Nephron progenitor cell (in vitro differentiated cells): ENCODE results near the gene ZNF414.
A peak's percentile ranks its signal among the peaks of the same experiment; 100 is the strongest.
"Not testable (repeated sequence)": the region's sequence is repeated elsewhere in the genome, so short reads cannot be mapped to it uniquely, and the experiment has no call there.

Experiments used
- DNase-seq: peaks from one replicate; pipeline ENCODE4 v3.0.0; 2021
- H3K27ac Mint-ChIP-seq: 2 replicates; pipeline ENCODE4 v1.8.0; 2021; ENCODE audit warnings: mild to moderate bottlenecking, moderate library complexity, mixed read lengths
- H3K27me3 Mint-ChIP-seq: 2 replicates; pipeline ENCODE4 v1.8.0; 2021; ENCODE audit warnings: mild to moderate bottlenecking, low read depth, mixed read lengths; ENCODE audit not compliant: poor library complexity
- H3K36me3 Mint-ChIP-seq: 2 replicates; pipeline ENCODE4 v1.8.0; 2021; ENCODE audit warnings: low read depth, mixed read lengths
- H3K4me1 Mint-ChIP-seq: 2 replicates; pipeline ENCODE4 v1.8.0; 2021; ENCODE audit warnings: mixed read lengths
- H3K4me3 Mint-ChIP-seq: 2 replicates; pipeline ENCODE4 v1.8.0; 2021; ENCODE audit warnings: mild to moderate bottlenecking, moderate library complexity, mixed read lengths
- H3K9me3 Mint-ChIP-seq: 2 replicates; pipeline ENCODE4 v1.8.0; 2021; ENCODE audit warnings: mild to moderate bottlenecking, moderate library complexity, mixed read lengths
- CTCF ChIP-seq: fragments of 200-600 bp; sonication (generic); IDR thresholded peaks from 2 replicates; pipeline ENCODE4 v1.5.0; 2021; ENCODE audit warnings: antibody characterized with exemption

ZNF414 gene

GRCh38 chr19:8513687-8514504 is at the start of gene ZNF414:
Gene ZNF414, minus strand, starts transcription at chr19:8514167. Its CDS starts 121 bp downstream, at chr19:8514046.
- Mint-ChIP-seq H3K4me1 (peaks cover 36% of the 10 kb centered on the region), H3K27ac (peak within 1 kb of the TSS; percentile 100), H3K27me3 (peaks cover 21% of the 10 kb centered on the region), H3K4me3 (peak within 1 kb of the TSS; percentile 94), H3K9me3 (no peaks in the 10 kb centered on the region), H3K36me3 (no peaks in the 10 kb centered on the region)
- no peak for TF ChIP-seq CTCF
- peak; percentile 99 for DNase-seq

- Mint-ChIP-seq H3K9me3 (no peaks in the 10 kb centered on the region), H3K4me3 (no peak overlapping the region), H3K27me3 (peaks cover 6% of the 10 kb centered on the region), H3K27ac (no peak overlapping the region), H3K4me1 (peaks cover 19% of the 10 kb centered on the region), H3K36me3 (no peaks in the 10 kb centered on the region)
- no peak for TF ChIP-seq CTCF
- no peak for DNase-seq
These were observed 47.3 kb upstream of the ZNF414 start for GRCh38 chr19:8561075-8561764.

DNA sequence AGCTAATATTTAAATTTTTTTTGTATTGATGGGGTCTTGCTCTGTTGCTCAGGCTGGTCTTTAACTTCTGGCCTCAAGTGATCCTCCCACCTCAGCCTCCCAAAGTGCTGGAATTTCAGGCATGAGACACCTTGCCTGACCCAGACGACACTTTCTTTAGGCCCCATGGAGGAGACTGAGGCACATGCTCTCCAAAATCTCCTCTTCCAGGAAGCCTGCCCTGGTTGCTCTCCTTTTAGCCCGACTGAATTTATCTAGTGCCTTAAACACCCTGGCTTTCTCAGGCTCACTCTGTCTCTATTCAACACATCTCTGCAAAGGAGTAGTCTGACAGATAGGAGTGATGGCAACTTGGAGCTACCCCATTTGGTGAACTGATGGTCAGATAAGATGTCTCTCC is 44.4 kb upstream of the ZNF414 start:
- H3K36me3 Mint-ChIP-seq, result peaks cover 6% of the 10 kb centered on the region
- H3K4me1 Mint-ChIP-seq, result peaks cover 19% of the 10 kb centered on the region
- peak overlapping the region; percentile 92 for H3K27ac Mint-ChIP-seq
- TF ChIP-seq CTCF, result no peak
- DNase-seq, result no peak
- no peaks in the 10 kb centered on the region for H3K9me3 Mint-ChIP-seq
- no peak overlapping the region for H3K4me3 Mint-ChIP-seq
- peaks cover 2% of the 10 kb centered on the region for H3K27me3 Mint-ChIP-seq

- DNase-seq, result no peak
- Mint-ChIP-seq H3K27ac (peak overlapping the region; percentile 92), H3K4me1 (peaks cover 19% of the 10 kb centered on the region), H3K27me3 (peaks cover 2% of the 10 kb centered on the region), H3K36me3 (peaks cover 7% of the 10 kb centered on the region), H3K4me3 (no peak overlapping the region), H3K9me3 (no peaks in the 10 kb centered on the region)
- no peak for TF ChIP-seq CTCF
These were observed 43.8 kb upstream of the ZNF414 start for GRCh38 chr19:8557642-8558238.

DNA sequence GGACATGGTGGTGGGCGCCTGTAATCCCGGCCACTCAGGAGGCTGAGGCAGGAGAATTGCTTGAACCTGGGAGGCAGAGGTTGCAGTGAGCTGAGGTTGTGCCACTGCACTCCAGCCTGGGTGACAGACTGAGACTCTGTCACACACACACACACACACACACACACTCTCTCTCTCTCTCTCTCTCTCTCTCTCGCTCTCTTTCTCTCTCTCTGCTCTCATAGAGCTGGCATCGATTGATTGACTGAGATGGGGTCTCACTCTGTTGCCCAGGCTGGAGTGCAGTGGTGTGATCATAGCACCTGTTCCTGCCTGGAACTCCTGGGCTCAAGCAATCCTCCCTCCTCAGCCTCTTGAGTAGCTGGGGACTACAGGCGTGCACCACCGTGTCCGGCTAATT is 39.8 kb upstream of the ZNF414 start:
- not testable (repeated sequence) for H3K27ac Mint-ChIP-seq, H3K9me3 Mint-ChIP-seq, H3K4me3 Mint-ChIP-seq, DNase-seq, H3K27me3 Mint-ChIP-seq
- Mint-ChIP-seq H3K36me3 (peaks cover 15% of the 10 kb centered on the region), H3K4me1 (peaks cover 11% of the 10 kb centered on the region)

DNA sequence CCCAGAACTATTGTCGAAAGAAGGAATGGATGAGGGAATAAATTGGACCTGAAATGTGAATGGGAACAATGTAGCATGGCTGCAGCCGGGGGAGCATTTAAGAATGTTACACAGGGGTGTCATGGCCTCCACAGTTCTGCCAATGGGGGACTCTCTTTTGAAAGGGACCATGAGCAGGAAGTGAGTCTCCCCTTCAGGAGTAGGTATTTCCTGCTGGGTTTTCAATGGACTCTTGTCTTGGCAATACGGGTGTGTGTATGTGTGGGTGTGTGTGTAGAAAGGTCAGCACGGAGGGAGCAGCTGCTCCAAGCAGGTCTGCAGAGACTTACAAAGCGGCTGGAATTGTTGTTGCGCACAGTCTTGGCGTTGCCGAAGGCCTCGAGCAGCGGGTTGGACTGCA is 38.8 kb upstream of the ZNF414 start:
- Mint-ChIP-seq H3K27ac (peak overlapping the region; percentile 5), H3K36me3 (peaks cover 22% of the 10 kb centered on the region), H3K4me1 (peaks cover 3% of the 10 kb centered on the region), H3K9me3 (no peaks in the 10 kb centered on the region), H3K4me3 (peak overlapping the region; percentile 4), H3K27me3 (no peaks in the 10 kb centered on the region)
- TF ChIP-seq CTCF, result no peak
- no peak for DNase-seq
